Stimulated activated CD4-positive, alpha-beta T cell treated with anti-CD3 and anti-CD28 coated beads, Interleukin-1b, Interleukin-23, amount 100 ng/mL, for 24 hours (primary cell): ENCODE measurements around the gene TMEM165.
A peak's percentile ranks its signal among the peaks of the same experiment; 100 is the strongest.
"Not testable (repeated sequence)": the region's sequence is repeated elsewhere in the genome, so short reads cannot be mapped to it uniquely, and the experiment has no call there.

Experiments
- DNase-seq, 4 experiments: peaks; one replicate each; pipeline ENCODE4 v3.0.0-alpha.2; 2020; ENCODE audit warnings: low read depth in 4 of 4, low spot score in 1 of 4

Gene TMEM165

DNA sequence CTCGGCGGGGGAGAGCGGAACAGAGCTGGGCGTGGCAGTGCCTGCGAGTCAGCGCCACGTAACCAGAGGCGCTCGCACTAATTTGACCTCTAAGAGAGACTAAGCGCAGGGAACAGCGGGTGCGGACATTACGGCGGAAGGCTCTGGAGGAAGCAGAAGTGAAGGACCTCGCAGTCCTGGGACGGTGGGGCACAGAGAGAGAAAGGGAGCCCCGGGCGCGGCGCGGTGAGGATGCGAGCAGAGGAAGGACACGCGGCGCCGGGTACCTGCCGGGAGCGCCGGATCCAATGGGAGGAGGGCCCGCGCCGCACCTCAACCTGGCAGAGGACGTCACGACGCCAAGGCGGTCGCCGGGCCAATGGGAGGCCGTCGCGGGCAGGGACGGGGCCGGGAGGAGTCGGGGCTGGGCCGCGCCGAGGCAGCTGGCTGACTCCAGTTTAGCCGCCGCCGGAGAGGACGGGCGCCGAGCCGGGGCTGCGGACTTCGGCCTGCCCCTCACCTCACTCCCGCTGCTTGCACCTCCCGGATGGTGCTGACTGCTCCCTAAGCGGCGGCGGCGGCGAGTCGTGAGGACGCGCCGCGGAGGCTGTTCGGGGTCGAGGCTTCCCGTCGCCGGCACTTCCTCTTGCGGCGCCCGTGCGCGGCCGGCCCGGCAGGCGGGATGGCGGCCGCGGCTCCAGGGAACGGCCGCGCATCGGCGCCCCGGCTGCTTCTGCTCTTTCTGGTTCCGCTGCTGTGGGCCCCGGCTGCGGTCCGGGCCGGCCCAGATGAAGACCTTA lies at the start of gene TMEM165:
TSS of gene TMEM165 (plus strand) at position 429 of the 779 bp plus-strand sequence. CDS start at position 662, 233 bp downstream.
- peak; percentile 73 to 87 (median 80) for DNase-seq

DNA sequence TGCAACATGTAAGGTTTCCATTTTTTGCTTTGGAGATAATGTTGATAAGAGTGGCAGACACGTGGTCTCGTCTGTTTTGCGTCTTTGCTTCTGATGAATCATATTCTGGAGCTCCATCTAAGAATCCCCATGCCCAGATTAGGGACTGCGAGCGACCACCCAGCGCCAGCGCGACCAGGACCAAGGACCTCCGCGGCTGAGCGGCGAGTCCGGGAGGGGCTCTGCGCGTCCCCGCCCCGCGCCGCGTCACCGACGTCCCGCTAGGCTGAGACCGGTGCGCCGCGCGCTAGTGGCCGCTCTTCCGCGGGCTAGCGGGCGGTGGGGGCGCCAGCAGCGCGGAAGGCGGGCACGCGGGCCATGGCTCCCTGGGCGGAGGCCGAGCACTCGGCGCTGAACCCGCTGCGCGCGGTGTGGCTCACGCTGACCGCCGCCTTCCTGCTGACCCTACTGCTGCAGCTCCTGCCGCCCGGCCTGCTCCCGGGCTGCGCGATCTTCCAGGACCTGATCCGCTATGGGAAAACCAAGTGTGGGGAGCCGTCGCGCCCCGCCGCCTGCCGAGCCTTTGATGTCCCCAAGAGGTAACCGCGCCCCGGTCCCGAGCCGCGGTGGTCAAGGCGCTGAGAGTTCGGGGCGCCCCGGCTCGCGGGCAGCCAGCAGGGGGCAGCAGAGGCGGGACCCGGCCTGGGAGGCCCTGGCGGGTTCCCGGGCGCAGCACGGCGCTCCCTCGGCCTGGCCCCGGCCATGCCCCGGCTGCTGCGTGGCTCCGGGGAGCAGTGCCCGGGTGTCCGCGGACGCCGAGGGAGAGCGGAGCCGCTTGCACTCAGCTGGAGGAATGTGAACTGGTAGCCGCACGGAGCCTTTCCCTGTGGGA lies 49.5 kb upstream of the TMEM165 start, which contains the start of gene SRD5A3:
TSS of gene SRD5A3 (plus strand) at position 263 of the 871 bp plus-strand sequence. CDS start at position 358, 95 bp downstream.
- peak; percentile 55 to 79 (median 74) for DNase-seq

GRCh38 chr4:55346851-55347255 lies 48.9 kb upstream of the TMEM165 start:
- DNase-seq, result no peak

GRCh38 chr4:55347610-55348228 lies 48.0 kb upstream of the TMEM165 start:
- DNase-seq, result no peak

DNA sequence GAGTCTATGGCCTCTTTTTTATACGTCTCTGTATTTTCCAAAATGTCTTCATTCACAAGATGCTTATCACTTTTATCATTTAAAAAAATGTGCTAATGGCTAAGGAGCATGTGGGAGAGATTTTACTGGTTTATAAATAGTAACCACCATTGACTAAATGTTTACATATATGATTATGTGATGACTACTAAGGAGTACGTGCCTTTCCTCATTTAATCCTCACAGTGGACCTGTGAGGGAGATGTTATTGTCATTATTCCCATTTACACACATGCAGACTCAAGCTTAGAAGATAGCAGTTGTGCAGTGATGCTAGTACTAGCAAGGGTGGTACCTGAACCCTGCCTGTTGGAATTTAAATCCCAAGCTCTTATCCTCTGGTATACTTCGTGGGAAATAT lies 47.3 kb upstream of the TMEM165 start:
- DNase-seq, result no peak

DNA sequence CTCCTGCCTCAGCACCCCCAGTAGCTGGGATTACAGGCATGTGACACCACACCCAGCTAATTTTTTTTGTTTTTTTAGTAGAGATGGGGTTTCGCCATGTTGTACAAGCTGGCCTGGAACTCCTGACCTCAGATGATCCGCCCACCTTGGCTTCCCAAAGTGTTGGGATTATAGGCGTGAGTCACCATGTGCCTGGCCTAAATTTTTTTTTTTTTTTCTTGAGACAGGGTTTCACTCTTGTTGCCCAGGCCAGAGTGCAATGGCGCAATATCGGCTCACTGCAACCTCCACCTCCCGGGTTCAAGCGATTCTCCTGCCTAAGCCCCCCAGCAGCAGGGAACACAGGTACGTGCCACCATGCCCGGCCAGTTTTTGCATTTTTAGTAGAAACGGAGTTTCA lies 44.9 kb upstream of the TMEM165 start:
- not testable (repeated sequence) for DNase-seq

GRCh38 chr4:55351824-55352223 lies 43.9 kb upstream of the TMEM165 start:
- DNase-seq, result no peak

GRCh38 chr4:55352726-55353125 lies 43.0 kb upstream of the TMEM165 start:
- DNase-seq, result no peak

DNA sequence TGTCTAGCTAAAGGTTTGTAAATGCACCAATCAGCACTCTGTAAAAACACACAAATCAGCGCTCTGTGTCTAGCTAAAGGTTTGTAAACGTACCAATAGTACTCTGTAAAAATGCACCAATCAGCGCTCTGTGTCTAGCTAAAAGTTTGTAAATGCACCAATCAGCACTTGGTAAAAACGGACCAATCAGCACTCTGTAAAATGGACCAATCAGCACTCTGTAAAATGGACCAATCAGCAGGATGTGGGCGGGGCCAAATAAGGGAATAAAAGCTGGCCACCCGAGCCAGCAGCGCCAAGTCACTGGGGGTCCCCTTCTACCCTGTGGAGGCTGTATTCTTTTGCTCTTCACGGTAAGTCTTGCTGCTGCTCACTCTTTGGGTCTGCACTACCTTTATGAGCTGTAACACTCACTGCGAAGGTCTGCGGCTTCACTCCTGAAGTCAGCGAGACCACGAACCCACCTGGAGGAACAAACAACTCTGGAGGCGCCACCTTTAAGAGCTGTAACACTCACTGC lies 42.5 kb upstream of the TMEM165 start:
- not testable (repeated sequence) for DNase-seq

DNA sequence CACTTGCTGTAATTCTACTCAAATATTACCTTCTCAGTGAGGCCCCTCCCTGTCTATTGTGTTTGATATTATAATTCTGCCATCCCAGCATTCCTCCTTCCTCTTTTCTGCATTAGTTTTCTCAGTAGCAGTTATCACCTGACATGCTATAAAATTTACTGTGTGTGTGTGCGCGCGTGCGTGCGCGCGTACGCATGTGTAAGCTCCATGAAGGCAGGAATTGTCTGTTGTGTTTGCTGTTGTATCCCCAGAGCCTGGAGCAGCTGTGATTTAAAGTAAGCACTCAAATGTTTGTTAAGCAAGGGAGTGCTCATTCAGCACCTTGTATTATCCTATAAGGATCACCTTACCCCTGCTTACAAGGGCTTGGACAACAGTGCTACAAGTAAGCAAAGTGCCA lies 41.1 kb upstream of the TMEM165 start:
- no peak for DNase-seq

DNA sequence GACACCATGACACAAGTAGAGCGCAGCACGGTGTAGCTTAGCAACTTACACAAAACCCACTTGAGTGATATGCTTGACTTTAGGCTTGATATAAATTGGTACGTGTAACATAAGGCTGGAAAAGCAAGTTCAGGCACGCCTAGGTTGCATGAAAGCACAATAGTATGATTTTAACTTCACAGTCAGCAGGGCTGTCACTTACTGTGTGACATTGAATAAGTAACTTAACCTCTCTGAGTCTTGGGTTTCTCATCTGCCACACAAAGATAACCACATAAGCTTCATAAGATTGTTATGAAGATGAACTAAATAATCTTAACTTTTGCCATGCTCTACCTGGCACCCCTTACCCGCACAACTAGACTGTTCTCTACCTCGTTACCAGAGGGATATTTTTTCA lies 40.2 kb upstream of the TMEM165 start:
- no peak for DNase-seq

DNA sequence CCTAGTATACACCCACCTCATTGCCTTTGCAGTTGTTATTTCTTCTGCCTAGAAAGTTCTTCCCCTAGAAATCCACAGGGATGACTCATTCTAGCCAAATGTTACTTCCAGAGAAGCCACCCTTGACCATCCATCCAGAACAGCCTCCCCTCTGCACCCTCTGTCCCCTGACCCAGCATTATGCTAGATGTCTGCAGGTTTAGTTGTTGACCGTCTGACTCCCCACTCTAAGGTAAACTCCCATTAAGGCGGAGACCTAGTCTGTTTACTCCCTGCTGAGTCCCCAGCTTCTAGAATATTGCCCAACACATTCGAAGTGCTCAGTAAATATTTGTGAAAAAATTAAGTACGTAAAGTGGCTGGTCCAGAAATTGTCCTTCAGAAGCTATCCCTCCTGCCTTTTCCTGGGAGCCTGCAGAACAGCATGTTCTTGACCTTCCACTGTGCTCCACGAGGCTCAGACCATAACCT lies 38.7 kb upstream of the TMEM165 start:
- no peak for DNase-seq

DNA sequence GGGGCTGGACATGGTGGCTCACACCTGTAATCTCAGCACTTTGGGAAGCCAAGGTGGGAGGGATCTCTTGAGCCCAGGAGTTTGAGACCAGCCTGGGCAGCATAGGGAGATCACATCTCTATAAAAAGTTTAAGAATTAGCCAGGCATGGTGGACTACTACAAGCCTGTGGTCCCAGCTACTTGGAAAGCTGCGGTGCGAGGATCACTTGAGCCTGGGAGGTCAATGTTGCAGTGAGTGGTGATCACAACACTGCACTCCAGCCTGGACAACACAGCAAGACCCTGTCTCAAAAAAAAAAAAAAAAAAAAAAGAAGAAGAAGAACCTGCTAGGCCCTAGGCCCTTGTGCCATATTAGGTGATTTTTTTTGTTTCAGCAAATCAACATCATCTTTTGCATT lies 37.5 kb upstream of the TMEM165 start:
- DNase-seq, result no peak

DNA sequence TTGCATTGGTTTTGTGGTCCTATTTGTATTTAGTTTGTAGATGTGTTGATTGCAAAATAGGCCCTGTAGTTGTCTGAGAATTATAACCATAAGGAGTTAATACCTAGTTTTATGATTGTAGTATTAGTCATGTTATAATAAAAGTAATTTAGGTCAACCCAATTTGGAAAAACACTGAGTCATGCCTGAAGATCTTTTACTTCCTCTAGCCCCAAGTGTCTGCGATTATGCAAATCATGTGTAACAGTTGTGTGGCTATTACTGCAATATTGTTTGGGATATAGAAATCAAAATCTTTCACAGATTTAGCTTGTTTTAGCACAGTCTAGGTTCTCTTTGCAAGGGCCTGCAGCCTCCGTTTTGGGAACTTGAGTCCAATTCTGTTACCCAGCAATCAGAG lies 37.1 kb upstream of the TMEM165 start:
- DNase-seq, result no peak

- no peak for DNase-seq
These were observed 36.3 kb upstream of the TMEM165 start for GRCh38 chr4:55359397-55359916.

GRCh38 chr4:55362938-55363337 lies 32.8 kb upstream of the TMEM165 start:
- DNase-seq, result not testable (repeated sequence)

DNA sequence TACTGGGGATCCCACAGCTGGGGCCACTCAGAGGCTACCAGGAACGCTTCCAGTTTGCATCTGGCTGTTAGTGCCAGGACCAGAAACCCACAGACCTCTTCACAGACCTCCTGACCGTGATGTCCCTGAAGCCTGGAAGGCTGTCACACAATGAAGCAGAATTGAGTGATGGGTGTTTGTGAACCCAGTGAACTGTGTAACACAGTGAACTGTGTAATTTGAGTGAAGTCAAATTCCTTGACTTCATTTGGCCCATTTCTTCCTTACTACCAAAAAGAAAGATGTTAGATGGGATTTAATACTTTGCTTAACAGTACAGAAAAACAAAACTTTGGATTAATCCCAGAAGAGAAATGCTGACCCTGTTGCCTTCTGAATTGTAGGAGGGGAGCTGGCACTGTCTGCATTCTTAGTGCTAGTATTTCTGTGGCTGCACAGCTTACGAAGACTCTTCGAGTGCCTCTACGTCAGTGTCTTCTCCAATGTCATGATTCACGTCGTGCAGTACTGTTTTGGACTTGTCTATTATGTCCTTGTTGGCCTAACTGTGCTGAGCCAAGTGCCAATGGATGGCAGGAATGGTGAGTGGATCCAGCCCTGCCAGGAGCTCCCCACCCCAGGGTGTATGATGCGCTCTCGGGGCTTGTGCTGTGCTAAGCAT lies 31.9 kb upstream of the TMEM165 start:
- no peak for DNase-seq

- DNase-seq, result no peak
These were observed 30.9 kb upstream of the TMEM165 start for GRCh38 chr4:55364691-55365344.

DNA sequence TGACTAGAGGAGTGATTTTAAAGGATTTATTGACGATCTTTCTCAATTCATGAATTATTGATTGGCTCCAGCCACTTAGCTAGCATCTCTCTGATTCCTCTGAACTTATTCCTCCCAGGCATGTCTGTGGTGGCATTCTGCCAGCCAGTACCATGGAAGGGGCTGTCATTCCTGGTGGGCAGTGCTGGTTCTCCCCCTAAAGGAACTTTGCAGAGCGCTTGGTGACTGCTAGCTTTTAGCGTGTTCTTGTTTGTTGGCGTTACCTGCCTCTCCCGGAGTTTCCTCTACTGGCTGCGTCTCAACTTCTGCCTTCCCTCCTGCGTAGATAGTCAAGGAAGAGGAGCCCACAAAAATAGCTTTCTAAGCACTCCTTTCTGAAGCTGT lies 30.4 kb upstream of the TMEM165 start:
- DNase-seq, result no peak

DNA sequence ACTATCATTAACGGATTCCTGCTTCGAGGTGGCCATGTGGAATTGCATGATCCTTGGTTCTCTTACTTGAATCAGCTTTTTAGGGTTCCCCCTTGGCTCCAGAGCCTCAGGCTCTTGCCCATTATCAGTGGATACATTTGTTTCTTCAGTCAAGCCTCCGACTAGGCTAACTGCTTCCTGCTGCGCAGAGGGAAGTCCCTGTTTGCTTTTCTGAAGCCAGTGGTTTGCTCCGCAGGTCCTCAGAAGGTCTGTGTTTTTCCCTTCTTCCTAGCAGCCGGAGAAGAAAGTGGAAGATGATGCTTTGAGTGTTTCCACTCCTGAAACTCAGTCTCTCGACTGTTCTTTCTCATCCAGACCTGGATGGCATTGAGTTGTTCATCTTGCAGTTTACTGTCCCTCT lies 29.1 kb upstream of the TMEM165 start:
- no peak for DNase-seq
